ENCODE results near the gene ROR1.

DNA sequence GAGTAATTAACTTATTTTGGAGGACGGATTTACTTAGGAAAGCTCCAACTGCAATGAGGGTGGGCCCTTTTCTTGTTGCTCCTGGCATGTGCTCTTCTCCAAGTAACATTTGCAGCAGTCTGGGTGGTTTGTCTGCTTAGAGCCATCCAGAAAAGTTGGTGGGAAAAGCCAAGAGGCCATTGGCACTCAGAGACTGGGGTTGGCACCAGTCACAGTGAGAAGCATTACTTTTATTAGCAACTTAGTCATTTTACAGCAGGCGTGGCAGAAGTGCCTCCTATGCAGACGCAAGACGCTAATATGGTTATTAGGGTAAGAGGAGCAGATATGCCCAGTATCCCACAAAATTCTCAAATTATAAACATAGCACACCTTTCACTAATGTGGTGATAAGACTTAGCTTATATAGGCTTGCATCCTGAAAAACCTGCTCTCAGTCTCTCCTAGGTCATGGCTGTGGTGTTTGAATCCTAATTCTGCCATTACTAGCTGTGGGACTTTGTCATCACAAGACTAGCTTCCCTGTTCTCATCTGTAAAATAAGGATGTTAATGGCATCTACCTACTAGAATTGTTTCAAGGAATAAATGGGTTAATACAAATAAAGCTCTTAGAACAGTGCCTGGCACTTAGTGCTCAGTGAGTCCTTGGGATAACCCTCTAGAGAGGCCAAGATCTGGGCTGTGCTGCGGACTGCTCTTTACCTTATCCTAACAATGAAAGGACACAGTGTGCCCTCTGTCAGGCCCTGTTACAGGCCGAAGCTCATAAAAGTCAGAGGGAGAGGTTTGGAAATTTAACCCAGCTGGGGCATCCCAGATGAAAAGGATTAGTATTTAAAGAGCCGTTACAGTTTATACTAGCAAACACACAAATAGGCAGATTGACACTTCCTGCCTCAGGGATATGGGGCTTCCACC lies 154.6 kb downstream of the ROR1 start:
- TF ChIP-seq CTCF (IDR thresholded peaks at IDR 0.05) (no peak), POLR2A (IDR thresholded peaks at IDR 0.05) (no peak)

All from thyroid gland (tissue), 4 donors.